Activated CD4-positive, alpha-beta T cell treated with anti-CD3 and anti-CD28 coated beads, Interleukin-2, amount 10 ng/mL, durations not matched to agents 24 days and 14 days (primary cell): ENCODE measurements around the gene TMEM269. TPM values are rescaled to one million over a fixed set of nuclear protein-coding genes. Genes with fewer than 3 reads are reported as not detected.
A peak's percentile ranks its signal among the peaks of the same experiment; 100 is the strongest.
"Not testable (repeated sequence)": the region's sequence is repeated elsewhere in the genome, so short reads cannot be mapped to it uniquely, and the experiment has no call there.

Experiments
- DNase-seq: peaks from one replicate; pipeline ENCODE4 v3.0.0; 2022
- H3K27ac Mint-ChIP-seq: one replicate; pipeline ENCODE4 v1.8.0; 2022; ENCODE audit warnings: mild to moderate bottlenecking, mixed read lengths
- H3K27me3 Mint-ChIP-seq: one replicate; pipeline ENCODE4 v1.8.0; 2022; ENCODE audit warnings: mixed read lengths
- H3K36me3 Mint-ChIP-seq: one replicate; pipeline ENCODE4 v1.8.0; 2022; ENCODE audit warnings: low read depth, mild to moderate bottlenecking, mixed read lengths
- H3K4me1 Mint-ChIP-seq: one replicate; pipeline ENCODE4 v1.8.0; 2021; ENCODE audit warnings: mixed read lengths
- H3K4me3 Mint-ChIP-seq: one replicate; pipeline ENCODE4 v1.8.0; 2022; ENCODE audit warnings: mild to moderate bottlenecking, moderate library complexity, mixed read lengths
- H3K9me3 Mint-ChIP-seq: one replicate; pipeline ENCODE4 v1.8.0; 2021; ENCODE audit warnings: mixed read lengths
- intact Hi-C: fragments of 100-400 bp; cut with micrococcal nuclease; formaldehyde crosslinking; loops from one replicate; pipeline ENCODE4 v1.15.1; 2023
- total RNA-seq: library from RNA; stranded (reverse); gene quantifications from 2 replicates; pipeline ENCODE4 v1.2.3, GENCODE V29; 2022

The TMEM269 gene
- total RNA-seq, 1 donor from 2014 or later = not detected

- H3K27ac Mint-ChIP-seq = no peak overlapping the region
Observed at GRCh38 chr1:42807056-42807668, 22.4 kb downstream of the TMEM269 start.

DNA sequence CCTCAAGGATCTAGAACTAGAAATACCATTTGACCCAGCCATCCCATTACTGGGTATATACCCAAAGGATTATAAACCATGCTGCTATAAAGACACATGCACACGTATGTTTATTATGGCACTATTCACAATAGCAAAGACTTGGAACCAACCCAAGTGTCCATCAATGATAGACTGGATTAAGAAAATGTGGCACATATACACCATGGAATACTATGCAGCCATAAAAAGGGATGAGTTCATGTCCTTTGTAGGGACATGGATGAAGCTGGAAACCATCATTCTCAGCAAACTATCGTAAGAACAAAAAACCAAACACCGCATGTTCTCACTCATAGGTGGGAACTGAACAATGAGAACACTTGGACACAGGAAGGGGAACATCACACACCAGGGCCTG, 30.0 kb downstream of the TMEM269 start:
- H3K4me3 Mint-ChIP-seq, intact Hi-C loops: not testable (repeated sequence)

More at GRCh38 chr1:42807056-42807668, 22.4 kb downstream of the TMEM269 start:
- Mint-ChIP-seq H3K4me3 (no peak overlapping the region), H3K9me3 (peaks cover 3% of the 10 kb centered on the region), H3K36me3 (peaks cover 7% of the 10 kb centered on the region), H3K27me3 (no peaks in the 10 kb centered on the region), H3K4me1 (peaks cover 10% of the 10 kb centered on the region)
- DNase-seq = no peak
- intact Hi-C loops = no loop called here

DNA sequence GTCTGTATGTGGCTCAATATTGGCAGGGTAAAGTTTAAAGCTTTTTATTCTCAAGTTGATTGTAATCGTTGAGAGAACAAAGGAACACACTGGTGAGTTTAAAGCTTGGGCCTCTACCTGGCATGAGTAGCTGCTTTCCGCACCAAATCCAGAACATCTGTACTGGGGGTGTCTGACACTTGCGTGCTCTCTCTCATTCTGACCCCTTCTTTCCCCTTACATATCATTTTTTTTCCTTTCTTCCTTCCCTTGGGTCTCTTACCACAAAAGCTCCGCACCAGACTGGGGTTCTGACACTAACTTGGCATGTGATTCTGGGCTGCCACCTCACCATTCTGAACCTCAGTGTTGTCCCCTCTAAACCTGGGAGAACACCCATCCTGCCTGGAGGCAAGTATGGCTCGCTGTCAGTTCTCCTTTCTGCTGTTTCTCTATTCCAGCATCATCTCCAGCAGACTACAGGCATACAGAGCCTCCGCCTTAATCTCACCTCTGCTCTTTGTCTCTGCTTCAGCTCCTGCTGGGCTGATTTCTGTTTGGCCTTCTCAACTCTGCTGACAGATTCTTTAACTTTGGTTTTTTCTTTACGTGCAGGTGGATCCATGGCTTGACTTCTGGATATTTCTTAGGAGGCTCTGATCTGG, 31.3 kb downstream of the TMEM269 start:
- Mint-ChIP-seq H3K36me3 (peaks cover 6% of the 10 kb centered on the region), H3K27ac (peak overlapping the region; percentile 83), H3K4me1 (peaks cover 17% of the 10 kb centered on the region), H3K4me3 (peak overlapping the region; percentile 82), H3K27me3 (no peaks in the 10 kb centered on the region), H3K9me3 (no peaks in the 10 kb centered on the region)
- intact Hi-C loops = no loop called here
- DNase-seq = peak; percentile 69

More for the DNA sequence above, 30.0 kb downstream of the TMEM269 start:
- not testable (repeated sequence) for H3K9me3 Mint-ChIP-seq, DNase-seq, H3K36me3 Mint-ChIP-seq, H3K27me3 Mint-ChIP-seq, H3K27ac Mint-ChIP-seq
- H3K4me1 Mint-ChIP-seq = peaks cover 17% of the 10 kb centered on the region

DNA sequence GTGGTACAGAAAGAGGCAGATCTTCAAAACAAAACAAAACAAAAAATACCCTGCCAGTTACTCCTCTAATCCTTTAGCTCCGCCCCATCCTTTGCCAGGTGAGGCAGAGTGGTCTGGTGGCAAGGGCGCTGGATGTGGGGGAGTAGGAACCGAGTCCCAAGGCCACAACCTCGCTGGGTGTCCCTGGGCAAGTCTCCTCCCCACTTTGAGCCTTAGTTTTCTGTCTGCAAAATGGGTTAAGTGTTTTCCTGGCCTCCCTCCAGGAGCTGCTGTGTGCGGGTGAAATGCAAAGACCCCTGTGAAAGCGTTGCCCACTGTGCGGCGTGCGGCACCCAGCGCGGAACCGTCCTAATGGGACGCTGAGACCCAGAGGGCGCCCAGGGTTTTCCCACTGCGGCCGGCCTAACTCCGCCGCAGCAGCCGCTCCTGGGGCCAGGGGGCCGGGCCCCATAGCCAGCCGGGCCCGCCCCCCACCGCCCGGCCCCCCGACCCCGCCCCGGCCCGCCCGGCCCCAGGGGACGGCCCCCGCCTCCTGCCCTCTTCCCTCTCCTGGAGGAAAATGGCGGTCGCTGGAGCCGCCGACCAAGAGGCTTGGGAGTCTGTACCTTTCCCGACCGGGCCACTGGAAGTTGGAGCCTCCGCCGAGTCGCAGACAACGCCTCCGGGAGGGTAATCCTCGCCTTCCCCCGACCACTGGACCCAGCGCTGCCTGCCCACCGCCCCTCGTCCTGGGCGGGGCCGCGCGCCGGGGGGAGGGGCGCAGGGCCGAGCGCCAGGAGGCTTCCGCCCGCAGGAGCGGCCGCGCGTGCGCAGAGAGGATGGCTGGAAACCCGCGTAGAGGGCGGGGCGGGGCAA, 32.0 kb downstream of the TMEM269 start, which contains the start of the genes ERMAP and SVBP:
Gene ERMAP, plus strand, starts transcription at position 538 of the 855 bp plus-strand sequence. CDS start 13,327 bp downstream, outside the sequence.
Gene SVBP, minus strand, starts transcription at position 813 of the 855 bp plus-strand sequence. CDS start 853 bp downstream, outside the sequence.
- Mint-ChIP-seq H3K9me3 (no peaks in the 10 kb centered on the region), H3K27me3 (no peaks in the 10 kb centered on the region), H3K4me1 (peaks cover 17% of the 10 kb centered on the region), H3K36me3 (peaks cover 6% of the 10 kb centered on the region), H3K27ac (peak within 1 kb of the TSS; percentile 83), H3K4me3 (peak within 1 kb of the TSS; percentile 82)
- intact Hi-C loops = loop anchor here (1.0 kb wide), 3 partner anchors 29 to 142 kb away; partner anchors contain the start of genes C1orf50, P3H1 and ZNF691
- peak; percentile 97 for DNase-seq

DNA sequence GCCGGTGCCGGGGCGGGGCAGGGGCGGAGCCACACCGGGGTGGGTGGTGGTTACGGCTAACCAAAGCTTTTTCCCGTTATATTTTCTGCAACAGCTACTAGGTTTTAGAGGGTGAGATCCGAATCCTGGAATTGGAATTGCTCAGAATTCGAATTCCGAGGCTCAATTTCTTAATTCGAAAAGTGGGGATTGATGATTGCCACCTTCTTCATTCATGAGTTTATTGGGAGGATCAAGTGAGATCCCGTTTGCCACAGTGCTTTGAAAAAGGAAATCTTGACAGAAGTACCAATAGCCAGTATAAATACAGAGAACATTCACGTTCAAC, 32.6 kb downstream of the TMEM269 start:
- peak overlapping the region; percentile 82 for H3K4me3 Mint-ChIP-seq
- peaks cover 6% of the 10 kb centered on the region for H3K36me3 Mint-ChIP-seq
- H3K4me1 Mint-ChIP-seq = peaks cover 17% of the 10 kb centered on the region
- H3K9me3 Mint-ChIP-seq = no peaks in the 10 kb centered on the region
- intact Hi-C loops = loop anchor here (1.0 kb wide), 3 partner anchors 29 to 142 kb away; partner anchors contain the start of genes C1orf50, P3H1 and ZNF691
- no peak overlapping the region for H3K27ac Mint-ChIP-seq
- H3K27me3 Mint-ChIP-seq = no peaks in the 10 kb centered on the region
- no peak for DNase-seq

DNA sequence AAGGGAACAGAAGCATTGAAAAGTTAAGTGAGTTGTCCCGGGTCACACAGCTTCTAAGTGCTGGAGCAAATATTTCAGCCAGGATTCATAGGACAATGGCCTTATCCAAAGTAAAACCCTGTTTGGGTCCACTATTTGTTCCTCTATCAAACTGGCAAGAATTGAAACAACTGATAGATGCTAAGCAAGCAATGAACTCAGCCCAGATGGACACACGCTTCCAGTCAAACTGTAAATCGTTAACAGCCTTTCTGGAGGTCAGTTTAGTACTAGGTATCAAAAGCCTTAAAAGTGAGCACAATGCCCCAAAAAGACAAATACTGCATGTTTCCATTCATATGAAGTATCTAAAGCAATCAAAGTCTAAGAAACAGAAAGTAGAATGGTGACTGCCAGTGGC, 33.2 kb downstream of the TMEM269 start:
- Mint-ChIP-seq H3K4me1 (peaks cover 22% of the 10 kb centered on the region), H3K27ac (no peak overlapping the region), H3K27me3 (no peaks in the 10 kb centered on the region), H3K36me3 (peaks cover 7% of the 10 kb centered on the region), H3K4me3 (peak overlapping the region; percentile 27), H3K9me3 (no peaks in the 10 kb centered on the region)
- DNase-seq = no peak
- intact Hi-C loops = loop anchor here (1.0 kb wide), 3 partner anchors 28 to 141 kb away; partner anchors contain the start of genes C1orf50, P3H1 and ZNF691

DNA sequence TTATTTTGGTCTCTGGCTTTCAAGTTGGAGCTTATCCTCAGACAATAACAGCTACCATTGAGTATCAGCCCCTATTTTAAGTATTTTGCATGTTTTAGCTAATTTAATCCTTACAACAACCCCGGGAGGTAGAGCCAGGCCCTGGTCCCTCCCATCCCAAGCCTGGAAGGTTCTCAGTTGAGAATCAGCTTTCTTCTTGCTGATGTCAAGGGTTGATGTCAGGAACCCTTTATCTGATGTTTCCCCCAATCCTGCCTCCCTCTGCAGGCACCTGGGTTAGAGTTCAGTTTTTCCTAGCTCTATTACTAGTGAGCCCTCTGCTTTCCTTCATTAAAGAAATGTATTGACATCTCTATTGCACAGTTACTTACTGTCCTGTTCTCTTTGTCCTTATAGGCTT, 36.0 kb downstream of the TMEM269 start:
- Mint-ChIP-seq H3K9me3 (no peaks in the 10 kb centered on the region), H3K4me1 (peaks cover 21% of the 10 kb centered on the region), H3K27ac (no peak overlapping the region), H3K4me3 (no peak overlapping the region), H3K27me3 (no peaks in the 10 kb centered on the region), H3K36me3 (peaks cover 4% of the 10 kb centered on the region)
- no peak for DNase-seq
- intact Hi-C loops = no loop called here

GRCh38 chr1:42821690-42822089, 36.9 kb downstream of the TMEM269 start:
- no peak for DNase-seq
- H3K27ac Mint-ChIP-seq = no peak overlapping the region
- no peaks in the 10 kb centered on the region for H3K9me3 Mint-ChIP-seq
- H3K4me1 Mint-ChIP-seq = peaks cover 15% of the 10 kb centered on the region
- H3K4me3 Mint-ChIP-seq = no peak overlapping the region
- H3K36me3 Mint-ChIP-seq = peaks cover 2% of the 10 kb centered on the region
- intact Hi-C loops = no loop called here
- no peaks in the 10 kb centered on the region for H3K27me3 Mint-ChIP-seq

DNA sequence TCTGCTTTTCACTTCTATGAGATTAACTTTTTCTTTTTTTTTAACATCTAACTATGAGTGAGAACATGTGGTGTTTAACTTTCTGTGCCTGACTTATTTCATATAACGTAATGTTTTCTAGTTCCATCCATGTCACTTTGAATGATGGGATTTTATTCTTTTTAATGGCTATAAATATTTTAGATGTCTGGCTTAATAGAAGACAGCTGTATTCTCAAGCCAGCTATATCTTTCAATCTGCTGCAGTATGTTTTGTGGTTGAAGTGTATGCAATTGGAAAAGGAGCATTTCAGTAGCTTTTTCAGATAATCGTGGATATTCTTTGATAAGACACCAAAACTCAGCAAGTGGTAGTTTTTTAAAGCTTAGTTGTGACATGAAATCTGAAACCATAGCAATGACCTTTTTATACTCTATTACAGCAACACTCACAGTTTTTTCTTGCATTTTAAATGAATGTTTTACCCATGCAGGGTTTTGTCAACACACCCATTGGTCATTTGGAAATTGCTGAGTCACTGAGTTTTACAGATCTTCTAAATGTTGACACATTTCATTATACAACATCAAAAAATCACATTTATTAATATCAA, 38.1 kb downstream of the TMEM269 start:
- Mint-ChIP-seq H3K27ac (no peak overlapping the region), H3K9me3 (no peaks in the 10 kb centered on the region), H3K4me3 (no peak overlapping the region), H3K4me1 (peaks cover 10% of the 10 kb centered on the region), H3K27me3 (no peaks in the 10 kb centered on the region), H3K36me3 (peaks cover 2% of the 10 kb centered on the region)
- no peak for DNase-seq
- intact Hi-C loops = no loop called here

DNA sequence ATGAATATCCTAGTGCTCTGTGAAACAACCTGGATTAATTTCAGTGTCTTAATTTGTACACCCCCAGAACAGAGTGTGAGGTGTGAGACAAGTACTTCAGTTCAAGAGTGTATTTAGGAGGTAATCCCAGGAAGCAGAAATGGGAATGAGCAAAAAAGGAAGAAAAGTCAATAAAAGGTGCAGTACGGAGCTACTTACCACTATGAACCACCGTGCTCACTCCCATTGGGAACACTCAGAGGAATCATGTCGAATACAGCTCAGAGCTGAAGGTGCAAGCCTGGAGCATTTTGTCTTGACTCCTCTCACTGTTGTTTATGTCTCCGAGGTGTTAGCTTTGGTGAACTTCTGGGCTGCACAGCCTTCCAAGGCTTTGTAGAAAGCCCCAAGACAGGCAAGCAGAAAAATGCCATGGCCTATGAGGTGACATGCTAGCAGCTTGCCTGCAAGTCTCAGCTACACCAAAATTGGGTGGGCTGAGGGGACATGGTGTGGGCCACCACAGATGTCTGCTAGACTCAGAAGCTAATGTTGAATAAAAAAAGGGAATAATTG, 39.8 kb downstream of the TMEM269 start:
- Mint-ChIP-seq H3K9me3 (no peaks in the 10 kb centered on the region), H3K36me3 (peaks cover 2% of the 10 kb centered on the region), H3K4me3 (no peak overlapping the region), H3K27ac (no peak overlapping the region), H3K27me3 (no peaks in the 10 kb centered on the region), H3K4me1 (peaks cover 7% of the 10 kb centered on the region)
- intact Hi-C loops = no loop called here
- no peak for DNase-seq

DNA sequence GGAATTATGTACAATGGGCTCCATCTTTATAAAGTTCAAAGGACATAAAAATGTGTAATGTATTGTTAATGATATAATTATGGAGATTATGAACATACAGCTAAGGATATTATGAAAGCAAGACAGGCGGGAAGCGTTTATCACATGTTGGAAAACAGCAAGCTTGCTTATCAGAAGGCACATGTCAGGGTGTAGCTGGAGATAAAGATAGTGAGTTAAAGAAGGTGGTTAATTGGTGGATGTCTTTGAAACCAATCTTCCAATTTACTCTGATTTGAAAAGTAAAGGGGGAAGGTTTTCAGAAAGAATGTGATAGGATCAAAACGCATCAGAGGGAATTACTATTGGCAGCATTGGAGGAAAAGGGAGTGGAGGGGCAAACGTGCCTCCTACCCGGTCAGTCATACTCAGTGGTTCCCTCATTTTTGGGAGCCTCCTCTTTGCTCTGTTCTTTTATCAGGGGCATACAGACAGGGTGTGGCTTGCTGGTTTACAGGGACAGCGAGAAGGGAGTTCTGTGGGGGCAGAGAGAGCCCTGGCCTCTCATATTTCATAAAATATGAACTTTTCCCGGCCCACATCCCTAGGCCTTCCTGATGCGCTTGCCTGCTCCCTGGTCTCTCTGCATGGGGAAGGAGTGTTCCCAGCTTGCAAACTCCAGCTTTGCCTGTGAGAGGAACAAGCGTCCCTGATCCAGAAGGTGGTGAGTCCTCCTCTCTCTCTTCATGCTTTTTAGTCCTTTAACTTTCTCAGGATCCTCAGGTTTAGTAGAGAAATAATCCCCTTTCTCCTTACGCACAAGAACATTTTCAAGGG, 40.5 kb downstream of the TMEM269 start:
- no peak for DNase-seq
- Mint-ChIP-seq H3K27me3 (no peaks in the 10 kb centered on the region), H3K36me3 (peaks cover 2% of the 10 kb centered on the region), H3K9me3 (no peaks in the 10 kb centered on the region), H3K4me1 (peaks cover 7% of the 10 kb centered on the region), H3K27ac (no peak overlapping the region), H3K4me3 (no peak overlapping the region)
- intact Hi-C loops = no loop called here

- Mint-ChIP-seq H3K27ac (no peak overlapping the region), H3K4me3 (no peak overlapping the region), H3K27me3 (no peaks in the 10 kb centered on the region), H3K9me3 (no peaks in the 10 kb centered on the region), H3K4me1 (no peaks in the 10 kb centered on the region), H3K36me3 (no peaks in the 10 kb centered on the region)
- intact Hi-C loops = no loop called here
- no peak for DNase-seq
Observed at GRCh38 chr1:42830631-42831030, 45.8 kb downstream of the TMEM269 start.

DNA sequence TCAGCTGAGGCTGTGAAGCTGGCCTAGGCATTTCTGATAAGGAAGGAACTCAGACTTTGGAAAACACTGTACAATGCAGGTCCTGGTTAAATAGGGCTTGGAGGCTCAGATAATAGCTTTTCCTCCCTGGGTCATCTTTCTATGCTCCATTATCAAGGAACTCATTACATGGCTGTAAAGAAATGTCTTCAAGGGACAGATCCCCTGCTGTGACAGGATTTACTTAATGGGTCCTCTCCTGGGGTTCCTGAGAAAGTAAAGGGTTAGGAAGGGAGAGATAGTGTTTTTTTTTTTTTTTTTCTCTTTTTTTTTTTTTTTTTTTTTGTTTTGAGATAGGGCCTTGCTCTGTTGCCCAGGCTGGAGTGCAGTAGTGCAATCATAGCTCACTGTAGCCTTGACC, 46.5 kb downstream of the TMEM269 start:
- Mint-ChIP-seq H3K9me3 (no peaks in the 10 kb centered on the region), H3K36me3 (no peaks in the 10 kb centered on the region), H3K4me1 (no peaks in the 10 kb centered on the region), H3K27ac (no peak overlapping the region), H3K27me3 (no peaks in the 10 kb centered on the region), H3K4me3 (no peak overlapping the region)
- intact Hi-C loops = no loop called here
- no peak for DNase-seq
